HG03108 (cell line): ENCODE data around the gene NTS.

Experiments used
- ATAC-seq: cut with Tn5 transposase; IDR thresholded peaks from one replicate; pipeline ENCODE4 v1.9.1; 2021; ENCODE audit warnings: moderate library complexity; ENCODE audit not compliant: unreplicated experiment

Gene NTS

GRCh38 chr12:85874031-85874461, at the start of gene NTS:
NTS (plus strand) TSS chr12:85874295; CDS start chr12:85874404, 109 bp downstream.
- ATAC-seq: peak; percentile 84

GRCh38 chr12:85825746-85826145, 48.3 kb upstream of the NTS start:
- no peak for ATAC-seq

GRCh38 chr12:85828576-85828975, 45.5 kb upstream of the NTS start:
- ATAC-seq: no peak

GRCh38 chr12:85829391-85829790, 44.7 kb upstream of the NTS start:
- no peak for ATAC-seq

- ATAC-seq: no peak
Observed at GRCh38 chr12:85831327-85831990, 42.6 kb upstream of the NTS start.

- ATAC-seq: no peak
Observed at GRCh38 chr12:85833579-85833978, 40.5 kb upstream of the NTS start.

- ATAC-seq: no peak
Observed at GRCh38 chr12:85834378-85834777, 39.7 kb upstream of the NTS start.

GRCh38 chr12:85835426-85836196, 38.5 kb upstream of the NTS start:
- no peak for ATAC-seq

- ATAC-seq: no peak
Observed at GRCh38 chr12:85836197-85837090, 37.7 kb upstream of the NTS start, which contains the start of gene RASSF9. RASSF9 (minus strand) TSS chr12:85836409; CDS start chr12:85836201, 208 bp downstream.

GRCh38 chr12:85843606-85844310, 30.3 kb upstream of the NTS start:
- ATAC-seq: no peak

GRCh38 chr12:85849344-85849743, 24.8 kb upstream of the NTS start:
- no peak for ATAC-seq

- no peak for ATAC-seq
Observed at GRCh38 chr12:85855305-85855704, 18.8 kb upstream of the NTS start.

GRCh38 chr12:85856966-85857365, 17.1 kb upstream of the NTS start:
- ATAC-seq: no peak

- ATAC-seq: no peak
Observed at GRCh38 chr12:85865890-85866289, 8.2 kb upstream of the NTS start.

- ATAC-seq: peak; percentile 91
Observed at GRCh38 chr12:85866986-85867776, 6.9 kb upstream of the NTS start.

- no peak for ATAC-seq
Observed at GRCh38 chr12:85872497-85873091, 1.5 kb upstream of the NTS start.

- no peak for ATAC-seq
Observed at GRCh38 chr12:85877459-85877858, 3.4 kb downstream of the NTS start.

- no peak for ATAC-seq
Observed at GRCh38 chr12:85883763-85884162, 9.7 kb downstream of the NTS start.

GRCh38 chr12:85894653-85895052, 20.6 kb downstream of the NTS start:
- no peak for ATAC-seq
